Stimulated activated CD4-positive, alpha-beta T cell treated with anti-CD3 and anti-CD28 coated beads, Interleukin-2, amount 100 ng/mL, for 4 hours (primary cell): ENCODE results near the gene CTIF.
"Not testable (repeated sequence)": the region's sequence is repeated elsewhere in the genome, so short reads cannot be mapped to it uniquely, and the experiment has no call there.

ENCODE experiments used
- DNase-seq: peaks from one replicate; pipeline ENCODE4 v3.0.0-alpha.2; 2020; ENCODE audit warnings: low read depth

Gene CTIF

GRCh38 chr18:48708807-48709206 lies 170.0 kb downstream of the CTIF start:
- no peak for DNase-seq

GRCh38 chr18:48709371-48710062 lies 170.7 kb downstream of the CTIF start:
- no peak for DNase-seq

- DNase-seq, result no peak
Observed at GRCh38 chr18:48711651-48712486, 173.0 kb downstream of the CTIF start.

GRCh38 chr18:48713309-48713708 lies 174.5 kb downstream of the CTIF start:
- no peak for DNase-seq

GRCh38 chr18:48714873-48715272 lies 176.0 kb downstream of the CTIF start:
- DNase-seq, result no peak

GRCh38 chr18:48715711-48716361 lies 177.0 kb downstream of the CTIF start:
- DNase-seq, result no peak

GRCh38 chr18:48717227-48717626 lies 178.4 kb downstream of the CTIF start:
- DNase-seq, result not testable (repeated sequence)

GRCh38 chr18:48718251-48718959 lies 179.6 kb downstream of the CTIF start:
- no peak for DNase-seq

- no peak for DNase-seq
Observed at GRCh38 chr18:48719388-48719787, 180.6 kb downstream of the CTIF start.

- no peak for DNase-seq
Observed at GRCh38 chr18:48719974-48720654, 181.3 kb downstream of the CTIF start.

- no peak for DNase-seq
Observed at GRCh38 chr18:48720655-48721025, 181.8 kb downstream of the CTIF start.

GRCh38 chr18:48721312-48721711 lies 182.5 kb downstream of the CTIF start:
- no peak for DNase-seq

- no peak for DNase-seq
Observed at GRCh38 chr18:48723016-48723415, 184.2 kb downstream of the CTIF start.

- DNase-seq, result no peak
Observed at GRCh38 chr18:48723837-48724236, 185.0 kb downstream of the CTIF start.

- DNase-seq, result no peak
Observed at GRCh38 chr18:48724442-48724841, 185.6 kb downstream of the CTIF start.

GRCh38 chr18:48724939-48725338 lies 186.1 kb downstream of the CTIF start:
- DNase-seq, result no peak

- no peak for DNase-seq
Observed at GRCh38 chr18:48725562-48725961, 186.7 kb downstream of the CTIF start.

- no peak for DNase-seq
Observed at GRCh38 chr18:48727681-48728080, 188.8 kb downstream of the CTIF start.

GRCh38 chr18:48728204-48728833 lies 189.5 kb downstream of the CTIF start:
- DNase-seq, result no peak

- DNase-seq, result no peak
Observed at GRCh38 chr18:48729404-48729803, 190.6 kb downstream of the CTIF start.

GRCh38 chr18:48730010-48730409 lies 191.2 kb downstream of the CTIF start:
- no peak for DNase-seq
